WTC11 (cell line): ENCODE results near the gene GNAI3. TPM values are rescaled to one million over a fixed set of nuclear protein-coding genes. Genes with fewer than 3 reads are reported as not detected.
A peak's percentile ranks its signal among the peaks of the same experiment; 100 is the strongest.

ENCODE experiments used
- ATAC-seq: fragments of 200-7000 bp; cut with Tn5 transposase; 2 replicates; pipeline ENCODE4 v1.10.0; 2021; ENCODE audit warnings: mild to moderate bottlenecking, moderate library complexity
- CTCF ChIA-PET: fragments of 300-600 bp; sonication (Branson Sonifier 250); formaldehyde crosslinking; loops from one replicate; lab custom pipeline; 2021; ENCODE audit warnings: antibody characterized with exemption; lab: Charles Lee
- POLR2A ChIA-PET: fragments of 350-600 bp; sonication (Branson Sonifier 250); formaldehyde crosslinking; loops from one replicate; lab custom pipeline; 2021; ENCODE audit warnings: antibody characterized with exemption; lab: Charles Lee
- DNase-seq: peaks from one replicate; pipeline ENCODE4 v3.0.0; 2021; ENCODE audit warnings: low spot score
- H3K27ac Mint-ChIP-seq: 2 replicates; pipeline ENCODE4 v1.8.0; 2021; ENCODE audit warnings: mixed read lengths
- H3K27me3 Mint-ChIP-seq: 2 replicates; pipeline ENCODE4 v1.8.0; 2021; ENCODE audit warnings: low read depth, mild to moderate bottlenecking, moderate library complexity, mixed read lengths
- H3K36me3 Mint-ChIP-seq: 2 replicates; pipeline ENCODE4 v1.8.0; 2021; ENCODE audit warnings: mixed read lengths
- H3K4me1 Mint-ChIP-seq: 2 replicates; pipeline ENCODE4 v1.8.0; 2022; ENCODE audit warnings: mixed read lengths
- H3K4me3 Mint-ChIP-seq: 2 replicates; pipeline ENCODE4 v1.8.0; 2021; ENCODE audit warnings: mild to moderate bottlenecking, moderate library complexity, mixed read lengths
- H3K9me3 Mint-ChIP-seq: 2 replicates; pipeline ENCODE4 v1.8.0; 2021; ENCODE audit warnings: mixed read lengths
- CTCF ChIP-seq: fragments of 200-600 bp; IDR thresholded peaks from 2 replicates; pipeline ENCODE4 v1.8.0; 2022; ENCODE audit warnings: antibody characterized with exemption
- E2F1 ChIP-seq: sonication (generic); formaldehyde crosslinking; IDR thresholded peaks from 2 replicates; pipeline ENCODE4 v1.8.0; 2022; ENCODE audit warnings: mild to moderate bottlenecking, missing genetic modification reagents
- ESRRA ChIP-seq: sonication (generic); formaldehyde crosslinking; IDR thresholded peaks from 2 replicates; pipeline ENCODE4 v1.8.1; 2022; ENCODE audit warnings: mild to moderate bottlenecking, missing genetic modification reagents, borderline replicate concordance
- FOXK1 ChIP-seq: sonication (generic); formaldehyde crosslinking; IDR thresholded peaks from 2 replicates; pipeline ENCODE4 v1.8.0; 2022; ENCODE audit warnings: mild to moderate bottlenecking, moderate library complexity, missing genetic modification reagents
- GABPB1 ChIP-seq: sonication (generic); formaldehyde crosslinking; IDR thresholded peaks from 2 replicates; pipeline ENCODE4 v1.8.1; 2023; ENCODE audit warnings: mild to moderate bottlenecking, missing genetic modification reagents
- HMGXB4 ChIP-seq: sonication (generic); formaldehyde crosslinking; IDR thresholded peaks from 2 replicates; pipeline ENCODE4 v1.8.1; 2023; ENCODE audit warnings: mild to moderate bottlenecking, moderate library complexity, missing genetic modification reagents
- KAT7 ChIP-seq: sonication (generic); formaldehyde crosslinking; IDR thresholded peaks from 2 replicates; pipeline ENCODE4 v1.8.1; 2023; ENCODE audit warnings: missing genetic modification reagents, mild to moderate bottlenecking, borderline replicate concordance
- MAX ChIP-seq: sonication (generic); formaldehyde crosslinking; IDR thresholded peaks from 2 replicates; pipeline ENCODE4 v1.8.0; 2022; ENCODE audit warnings: mild to moderate bottlenecking, missing genetic modification reagents
- TCF7 ChIP-seq: sonication (generic); formaldehyde crosslinking; IDR thresholded peaks from 2 replicates; pipeline ENCODE4 v1.8.0; 2022; ENCODE audit warnings: mild to moderate bottlenecking, low read depth, missing genetic modification reagents, moderate library complexity
- ZNF416 ChIP-seq: fragments of 250-450 bp; sonication (Bioruptor Pico); IDR thresholded peaks from 2 replicates; pipeline ENCODE4 v1.9.0; 2021; ENCODE audit warnings: mild to moderate bottlenecking, inconsistent platforms
- ZNF423 ChIP-seq: fragments of 250-450 bp; sonication (Bioruptor Pico); IDR thresholded peaks from 2 replicates; pipeline ENCODE4 v2.1.2; 2022; ENCODE audit warnings: mild to moderate bottlenecking, moderate library complexity
- total RNA-seq: library from RNA; stranded (reverse); gene quantifications from 3 replicates; pipeline ENCODE4 v1.2.3, GENCODE V29; 2021
- TF ChIP-seq, protein P1 (sequence below): fragments of 250-450 bp; sonication (Bioruptor Pico); IDR thresholded peaks from 2 replicates; pipeline ENCODE4 v2.1.2; 2022; ENCODE audit warnings: mild to moderate bottlenecking, moderate library complexity
- TF ChIP-seq, protein P2 (sequence below): sonication (generic); formaldehyde crosslinking; IDR thresholded peaks from 2 replicates; pipeline ENCODE4 v1.8.1; 2022; ENCODE audit warnings: missing genetic modification reagents, borderline replicate concordance
- TF ChIP-seq, protein P3 (sequence below): sonication (generic); formaldehyde crosslinking; IDR thresholded peaks from 2 replicates; pipeline ENCODE4 v1.8.1; 2023; ENCODE audit warnings: mild to moderate bottlenecking, missing genetic modification reagents

The GNAI3 gene
- total RNA-seq, 1 experiment from 2014 or later, result 7.2 TPM

- H3K4me1 Mint-ChIP-seq, result peaks cover 10% of the 10 kb centered on the region
- ChIA-PET POLR2A (interaction anchor here (0.7 to 2.0 kb wide), 5 partner anchors 14 to 42 kb away, joined by 3 to 6 read pairs (median 4); partner anchors contain the start of genes AMIGO1 and GNAI3), CTCF (interaction anchor here (0.5 to 16.4 kb wide), 64 partner anchors 9 to 502 kb away, joined by 3 to 740 read pairs (median 5); partner anchors contain the start of genes AMIGO1, ATXN7L2, CELSR2 and CYB561D1)
- peak overlapping the region; percentile 8; the same call in 1 of the 2 replicates for H3K27ac Mint-ChIP-seq
- H3K4me3 Mint-ChIP-seq, result peak overlapping the region; percentile 38; the same call in 1 of the 2 replicates
- ATAC-seq, result peak; percentile 91
- H3K27me3 Mint-ChIP-seq, result peaks cover 8% of the 10 kb centered on the region
- TF ChIP-seq, protein P1, sequence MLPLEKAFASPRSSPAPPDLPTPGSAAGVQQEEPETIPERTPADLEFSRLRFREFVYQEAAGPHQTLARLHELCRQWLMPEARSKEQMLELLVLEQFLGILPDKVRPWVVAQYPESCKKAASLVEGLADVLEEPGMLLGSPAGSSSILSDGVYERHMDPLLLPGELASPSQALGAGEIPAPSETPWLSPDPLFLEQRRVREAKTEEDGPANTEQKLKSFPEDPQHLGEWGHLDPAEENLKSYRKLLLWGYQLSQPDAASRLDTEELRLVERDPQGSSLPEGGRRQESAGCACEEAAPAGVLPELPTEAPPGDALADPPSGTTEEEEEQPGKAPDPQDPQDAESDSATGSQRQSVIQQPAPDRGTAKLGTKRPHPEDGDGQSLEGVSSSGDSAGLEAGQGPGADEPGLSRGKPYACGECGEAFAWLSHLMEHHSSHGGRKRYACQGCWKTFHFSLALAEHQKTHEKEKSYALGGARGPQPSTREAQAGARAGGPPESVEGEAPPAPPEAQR (CRISPR knock-in tag), result no peak
- TF ChIP-seq E2F1 (CRISPR knock-in tag), result no peak
- no peak for TF ChIP-seq ESRRA (CRISPR knock-in tag)
- TF ChIP-seq ZNF416 (CRISPR knock-in tag), result peak; percentile 45; the same call in 1 of the 2 replicates
- TF ChIP-seq, protein P2, sequence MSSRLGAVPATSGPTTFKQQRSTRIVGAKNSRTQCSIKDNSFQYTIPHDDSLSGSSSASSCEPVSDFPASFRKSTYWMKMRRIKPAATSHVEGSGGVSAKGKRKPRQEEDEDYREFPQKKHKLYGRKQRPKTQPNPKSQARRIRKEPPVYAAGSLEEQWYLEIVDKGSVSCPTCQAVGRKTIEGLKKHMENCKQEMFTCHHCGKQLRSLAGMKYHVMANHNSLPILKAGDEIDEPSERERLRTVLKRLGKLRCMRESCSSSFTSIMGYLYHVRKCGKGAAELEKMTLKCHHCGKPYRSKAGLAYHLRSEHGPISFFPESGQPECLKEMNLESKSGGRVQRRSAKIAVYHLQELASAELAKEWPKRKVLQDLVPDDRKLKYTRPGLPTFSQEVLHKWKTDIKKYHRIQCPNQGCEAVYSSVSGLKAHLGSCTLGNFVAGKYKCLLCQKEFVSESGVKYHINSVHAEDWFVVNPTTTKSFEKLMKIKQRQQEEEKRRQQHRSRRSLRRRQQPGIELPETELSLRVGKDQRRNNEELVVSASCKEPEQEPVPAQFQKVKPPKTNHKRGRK (CRISPR knock-in tag), result no peak
- TF ChIP-seq FOXK1 (CRISPR knock-in tag), result no peak
- TF ChIP-seq, protein P3, sequence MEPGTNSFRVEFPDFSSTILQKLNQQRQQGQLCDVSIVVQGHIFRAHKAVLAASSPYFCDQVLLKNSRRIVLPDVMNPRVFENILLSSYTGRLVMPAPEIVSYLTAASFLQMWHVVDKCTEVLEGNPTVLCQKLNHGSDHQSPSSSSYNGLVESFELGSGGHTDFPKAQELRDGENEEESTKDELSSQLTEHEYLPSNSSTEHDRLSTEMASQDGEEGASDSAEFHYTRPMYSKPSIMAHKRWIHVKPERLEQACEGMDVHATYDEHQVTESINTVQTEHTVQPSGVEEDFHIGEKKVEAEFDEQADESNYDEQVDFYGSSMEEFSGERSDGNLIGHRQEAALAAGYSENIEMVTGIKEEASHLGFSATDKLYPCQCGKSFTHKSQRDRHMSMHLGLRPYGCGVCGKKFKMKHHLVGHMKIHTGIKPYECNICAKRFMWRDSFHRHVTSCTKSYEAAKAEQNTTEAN (CRISPR knock-in tag), result no peak
- 0 out of 2 replicates have a peak, but pooled peaks have one; percentile 50 for TF ChIP-seq HMGXB4
- TF ChIP-seq CTCF, result peak; percentile 97
- 0 out of 2 replicates have a peak, but pooled peaks have one; percentile 55 for TF ChIP-seq KAT7
- TF ChIP-seq MAX (CRISPR knock-in tag), result peak; percentile 45; the same call in 1 of the 2 replicates
- 0 out of 2 replicates have a peak, but pooled peaks have one; percentile 15 for TF ChIP-seq GABPB1 (CRISPR knock-in tag)
- no peak for TF ChIP-seq TCF7 (CRISPR knock-in tag)
- TF ChIP-seq ZNF423 (CRISPR knock-in tag), result peak; percentile 18; the same call in 1 of the 2 replicates
- no peaks in the 10 kb centered on the region for H3K36me3 Mint-ChIP-seq
- no peaks in the 10 kb centered on the region for H3K9me3 Mint-ChIP-seq
- peak; percentile 96 for DNase-seq
Observed at GRCh38 chr1:109532365-109533136, 15.9 kb upstream of the GNAI3 start.
